HG03521 (cell line): Measurements from ENCODE around the gene MIOX.

Experiments used
- ATAC-seq: cut with Tn5 transposase; IDR thresholded peaks from one replicate; pipeline ENCODE4 v1.9.1; 2021; ENCODE audit warnings: mild to moderate bottlenecking, moderate library complexity; ENCODE audit not compliant: unreplicated experiment

MIOX gene

DNA sequence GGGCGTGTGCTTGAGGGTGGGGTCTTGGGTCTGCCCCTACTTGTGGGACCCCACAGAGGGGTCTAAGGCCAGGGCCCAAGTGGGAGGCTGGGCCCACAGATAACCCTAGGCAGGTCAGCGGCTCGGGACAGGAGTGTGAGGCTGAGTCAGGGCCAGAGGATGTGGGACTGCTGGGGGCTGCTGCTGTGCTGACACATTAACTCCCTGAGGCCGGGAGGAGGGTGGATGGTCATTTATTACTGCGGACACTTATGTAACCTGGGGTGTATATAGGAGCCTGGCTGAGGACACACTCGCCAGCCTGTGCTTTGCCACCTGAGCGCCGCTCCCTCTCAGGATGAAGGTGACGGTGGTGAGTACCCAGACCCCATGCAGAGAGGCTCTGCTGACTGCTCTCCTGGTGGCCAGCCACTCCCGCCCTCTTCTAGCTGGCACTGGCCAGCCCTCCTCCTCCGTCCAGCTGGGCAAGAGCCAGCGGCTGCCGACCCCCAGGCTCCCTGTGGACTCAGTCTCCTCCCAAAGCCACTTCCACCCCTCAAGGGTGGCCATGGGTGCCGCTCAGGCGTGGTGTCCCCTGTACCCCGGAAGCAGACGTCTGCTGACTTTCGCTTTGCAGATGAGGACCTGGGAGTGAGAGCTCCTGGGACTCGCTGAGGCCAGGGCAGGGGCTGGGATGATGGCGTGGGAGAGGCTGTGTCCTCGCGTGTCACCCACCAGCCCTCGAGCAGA, at the start of gene MIOX:
MIOX (plus strand) TSS at position 299 of the 729 bp plus-strand sequence; CDS start at position 338, 39 bp downstream.
- no peak for ATAC-seq

DNA sequence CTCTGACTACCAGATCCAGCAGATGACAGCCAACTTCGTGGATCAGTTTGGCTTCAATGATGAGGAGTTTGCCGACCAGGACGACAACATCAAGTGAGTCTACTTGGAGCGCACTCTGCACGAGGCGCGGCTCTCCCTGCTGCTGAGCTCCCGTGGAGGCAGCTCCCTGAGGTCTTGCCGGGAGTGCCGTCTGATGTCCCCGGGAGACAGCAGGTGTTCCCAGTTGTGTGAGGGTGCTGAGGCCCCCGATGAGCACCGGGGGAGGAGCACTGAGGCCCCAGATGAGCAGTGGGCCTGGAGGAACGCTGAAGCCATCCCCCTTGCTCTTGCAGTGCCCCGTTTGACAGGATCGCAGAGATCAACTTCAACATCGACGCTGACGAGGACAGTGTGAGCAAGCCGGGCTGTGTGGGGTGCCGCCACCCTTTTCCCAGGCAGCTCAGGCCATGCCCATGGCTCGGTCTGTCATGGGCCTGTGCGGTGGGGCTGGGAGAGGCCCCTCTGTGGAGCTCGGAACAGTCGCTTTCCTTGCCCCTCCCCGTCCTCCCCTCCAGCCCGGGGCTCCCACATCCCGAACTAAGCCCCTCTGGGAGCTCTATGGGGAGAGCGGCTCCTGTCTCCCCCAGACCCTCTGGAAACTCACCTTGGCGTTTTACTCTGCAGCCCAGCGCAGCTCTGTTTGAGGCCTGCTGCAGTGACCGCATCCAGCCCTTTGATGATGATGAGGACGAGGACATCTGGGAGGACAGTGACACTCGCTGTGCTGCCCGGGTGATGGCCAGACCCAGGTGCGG, 49.0 kb upstream of the MIOX start:
- no peak for ATAC-seq

DNA sequence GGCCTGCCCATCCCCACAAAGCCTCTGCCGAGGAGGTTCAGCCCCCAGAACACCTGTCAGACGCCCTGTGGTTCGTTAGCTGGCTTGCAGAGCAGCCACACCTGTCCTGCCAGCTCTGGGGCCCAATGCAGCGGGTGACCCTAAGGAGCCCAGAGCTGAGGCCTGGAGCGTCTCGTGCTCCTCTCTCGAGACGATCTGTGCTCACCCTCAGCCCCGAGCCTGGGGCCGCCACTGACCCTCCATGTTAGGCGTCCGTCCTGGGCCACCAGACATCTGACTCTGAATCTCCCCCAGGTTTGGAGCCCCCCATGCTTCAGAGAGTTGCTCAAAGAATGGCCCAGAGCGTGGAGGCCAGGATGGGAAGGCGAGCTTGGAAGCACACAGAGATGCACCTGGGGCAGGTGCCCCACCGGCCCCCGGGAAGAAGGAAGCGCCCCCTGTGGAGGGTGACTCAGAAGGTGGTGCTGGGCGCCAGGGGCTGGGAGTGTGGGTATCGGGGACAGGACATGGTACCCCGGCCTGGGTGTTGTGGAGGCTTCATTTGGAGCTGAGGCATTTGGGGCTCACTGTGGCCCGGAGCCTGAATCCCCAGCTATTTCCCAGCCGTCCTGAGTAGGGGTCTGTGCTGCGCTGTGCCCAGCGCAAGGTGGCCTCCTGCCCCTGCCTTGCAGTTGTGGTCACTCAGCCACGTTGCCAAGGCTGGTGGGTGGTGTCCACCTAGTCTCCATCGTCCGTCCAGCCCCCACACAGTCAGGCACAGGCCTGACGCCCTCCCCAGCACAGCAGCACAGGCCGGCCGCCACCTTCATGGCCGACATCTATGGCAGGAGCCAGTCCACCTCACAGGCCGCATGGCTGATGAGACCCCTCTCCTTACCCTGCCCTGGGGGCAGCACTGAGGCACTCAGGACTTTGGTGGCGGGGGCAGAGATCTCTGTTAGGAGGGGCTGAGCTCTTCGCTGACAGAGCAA, 48.1 kb upstream of the MIOX start:
- ATAC-seq = no peak

DNA sequence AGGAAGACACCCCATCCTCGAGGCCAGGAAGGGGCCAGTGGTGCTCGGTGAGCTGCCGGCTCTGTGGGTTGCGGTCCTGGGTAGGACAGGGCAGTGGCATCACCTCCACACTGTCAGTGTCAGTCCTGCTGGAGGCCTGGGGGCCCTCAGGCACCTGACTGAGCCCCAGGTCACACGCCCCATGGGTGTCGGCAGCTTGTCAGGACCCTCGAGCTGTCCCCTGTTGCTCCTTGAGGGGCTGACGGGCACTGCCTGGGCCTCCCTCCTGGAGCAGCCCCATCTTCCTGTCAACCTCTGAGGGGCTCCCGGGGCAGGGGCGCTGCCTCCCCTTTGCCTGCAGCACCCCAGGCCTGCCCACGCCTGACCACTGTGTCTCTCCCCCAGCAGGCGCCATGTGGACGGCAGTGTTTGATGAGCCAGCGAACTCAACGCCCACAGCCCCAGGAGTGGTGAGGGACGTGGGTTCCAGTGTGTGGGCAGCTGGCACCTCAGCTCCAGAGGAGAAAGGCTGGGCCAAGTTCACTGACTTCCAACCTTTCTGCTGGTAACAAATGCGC, 47.3 kb upstream of the MIOX start:
- ATAC-seq = no peak

DNA sequence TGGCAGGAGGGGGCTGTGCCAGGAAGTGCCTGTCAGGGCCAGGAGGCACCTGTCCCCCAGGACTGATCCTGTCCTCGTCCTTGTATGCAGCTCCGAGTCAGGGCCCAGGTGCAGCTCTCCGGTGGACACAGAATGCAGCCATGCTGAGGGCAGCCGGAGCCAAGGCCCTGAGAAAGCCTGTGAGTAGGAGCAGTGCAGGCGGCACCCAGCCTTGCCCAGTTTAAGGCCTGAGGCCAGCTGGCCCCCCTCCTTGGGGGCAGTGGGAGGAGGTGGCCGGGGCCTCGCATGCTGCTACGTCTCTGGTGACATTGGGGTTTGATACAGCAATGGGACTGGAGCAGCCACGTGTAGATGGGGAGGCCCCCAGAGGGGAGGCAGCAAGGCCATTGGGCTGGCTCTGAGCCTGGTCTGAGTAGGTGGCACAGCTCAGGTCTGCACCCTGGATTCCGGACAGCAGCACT, 46.8 kb upstream of the MIOX start:
- ATAC-seq = no peak

DNA sequence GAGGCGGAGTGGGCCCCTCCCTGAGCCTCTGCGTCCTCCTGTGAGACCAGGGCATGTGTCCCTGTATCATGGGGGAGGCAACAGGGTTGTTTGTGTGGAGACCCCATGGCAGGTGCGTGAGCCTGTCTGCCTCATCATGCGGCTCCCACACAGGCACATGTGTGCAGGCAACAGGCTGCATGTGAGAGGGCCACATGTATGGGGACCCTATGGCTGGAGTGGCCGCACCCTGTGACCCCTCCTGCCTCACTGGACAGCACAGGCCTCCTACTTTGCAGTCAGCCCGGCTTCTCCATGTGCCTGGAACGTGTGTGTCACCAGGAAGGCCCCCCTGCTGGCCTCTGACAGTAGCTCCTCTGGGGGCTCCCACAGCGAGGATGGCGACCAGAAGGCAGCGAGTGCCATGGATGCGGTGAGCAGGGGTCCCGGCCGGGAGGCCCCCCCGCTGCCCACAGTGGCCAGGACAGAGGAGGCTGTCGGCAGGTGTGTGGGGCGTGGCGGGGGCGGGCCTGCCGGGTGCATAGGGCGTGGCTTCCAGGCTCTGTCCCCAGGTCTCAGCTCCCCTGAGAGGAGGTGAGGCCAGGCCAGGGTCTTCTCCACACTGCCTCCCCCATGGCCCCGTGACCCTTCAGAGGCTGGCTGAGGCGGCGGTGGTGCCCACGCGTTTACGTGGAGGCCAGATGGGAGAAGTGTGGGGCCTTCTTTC, 46.0 kb upstream of the MIOX start:
- no peak for ATAC-seq

DNA sequence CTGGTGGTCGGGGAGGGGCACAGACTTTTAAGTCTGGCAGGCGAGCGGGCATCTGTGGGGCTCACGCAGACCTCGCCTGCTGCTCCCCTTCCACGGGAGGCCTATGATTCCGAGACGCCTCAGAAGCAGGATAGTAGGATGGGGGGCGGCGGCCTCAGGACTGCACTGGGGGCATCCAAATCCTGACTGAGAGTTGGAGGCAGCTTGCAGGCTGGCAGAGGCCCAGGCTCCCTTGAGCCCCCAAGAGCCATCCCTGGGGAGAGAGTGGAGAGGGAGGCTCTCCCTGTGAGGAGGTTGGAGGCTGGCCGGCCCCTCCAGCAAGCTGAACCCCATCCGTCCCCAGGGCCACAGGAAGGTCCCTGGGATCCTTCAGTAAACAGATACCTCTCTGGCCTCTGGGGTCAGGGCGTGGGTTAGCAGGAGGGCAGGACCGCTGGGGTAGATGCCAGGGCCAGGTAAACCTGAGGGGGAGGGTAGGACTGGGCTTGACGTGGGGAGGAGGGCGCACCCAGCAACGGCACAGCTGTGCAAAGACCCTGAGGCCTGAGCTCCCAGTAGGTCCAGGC, 45.1 kb upstream of the MIOX start:
- ATAC-seq = no peak

DNA sequence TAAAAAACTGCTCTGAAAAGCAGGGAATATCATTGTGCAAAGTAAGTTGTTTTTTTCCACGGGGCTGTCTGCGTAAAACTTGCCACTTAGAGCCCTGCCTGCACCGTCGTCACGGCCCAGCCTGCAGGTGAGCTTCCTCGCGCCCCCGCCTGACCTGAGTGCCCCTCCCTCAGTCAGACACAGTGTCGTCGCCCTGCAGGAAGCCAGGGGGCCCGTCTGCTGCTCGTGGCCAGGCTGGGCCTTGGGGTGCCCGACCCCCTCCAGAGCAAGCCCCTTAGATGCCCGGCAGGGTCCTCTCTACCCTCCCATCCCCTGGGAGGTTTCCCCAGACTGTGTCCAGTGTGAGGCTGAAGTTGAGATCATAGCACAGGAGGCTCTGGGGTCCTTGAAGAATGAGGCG, 43.5 kb upstream of the MIOX start:
- no peak for ATAC-seq

DNA sequence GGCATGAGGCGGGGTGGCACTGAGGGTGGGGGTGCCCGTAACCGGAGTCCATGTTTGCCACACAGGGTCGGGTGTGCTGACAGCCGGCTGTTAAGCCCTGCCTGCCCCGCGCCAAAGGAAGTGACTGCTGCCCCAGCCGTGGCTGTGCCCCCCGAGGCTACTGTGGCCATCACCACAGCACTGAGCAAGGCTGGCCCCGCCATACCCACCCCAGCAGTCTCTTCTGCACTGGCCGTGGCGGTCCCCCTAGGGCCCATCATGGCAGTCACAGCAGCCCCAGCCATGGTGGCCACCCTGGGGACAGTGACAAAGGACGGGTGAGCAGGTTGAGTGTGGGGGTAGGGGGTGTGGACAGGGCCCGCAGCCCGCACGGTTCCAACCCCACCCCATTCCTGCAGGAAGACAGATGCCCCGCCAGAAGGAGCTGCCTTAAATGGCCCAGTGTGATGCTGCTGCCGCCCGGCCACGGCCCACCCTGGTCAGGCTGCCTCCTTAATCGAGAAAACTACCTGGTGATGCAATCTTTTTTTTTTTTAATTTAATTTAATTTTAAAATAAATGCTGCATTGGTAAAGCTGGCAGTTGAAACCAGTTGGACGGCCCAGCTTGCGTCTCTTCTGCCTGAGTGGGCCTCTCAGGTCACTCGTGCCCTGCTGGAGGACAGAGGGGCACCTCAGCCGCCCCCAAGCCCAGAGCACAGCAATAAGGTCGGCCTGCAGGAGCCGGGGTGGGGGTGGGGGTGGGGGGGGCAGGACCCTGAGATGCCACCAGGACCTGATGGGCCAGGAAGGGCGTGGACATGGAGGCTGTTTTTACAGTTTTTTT, 42.6 kb upstream of the MIOX start:
- no peak for ATAC-seq

DNA sequence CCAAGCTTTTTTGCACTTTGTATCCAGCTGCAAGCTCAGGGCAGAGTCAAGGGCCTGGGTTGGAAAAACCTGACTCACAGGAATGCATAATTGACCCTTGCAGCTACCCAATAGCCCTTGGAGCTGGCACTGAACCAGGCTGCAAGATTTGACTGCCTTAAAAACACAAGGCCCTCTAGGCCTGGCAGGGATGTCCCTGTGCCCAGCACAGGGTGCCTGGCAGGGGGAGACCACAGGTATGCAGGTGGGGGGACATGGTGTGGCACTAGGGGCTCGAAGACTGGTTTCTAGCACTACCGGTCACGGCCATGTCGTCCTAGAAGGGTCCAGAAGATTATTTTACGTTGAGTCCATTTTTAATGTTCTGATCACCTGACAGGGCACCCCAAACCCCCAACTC, 42.0 kb upstream of the MIOX start:
- ATAC-seq = no peak

DNA sequence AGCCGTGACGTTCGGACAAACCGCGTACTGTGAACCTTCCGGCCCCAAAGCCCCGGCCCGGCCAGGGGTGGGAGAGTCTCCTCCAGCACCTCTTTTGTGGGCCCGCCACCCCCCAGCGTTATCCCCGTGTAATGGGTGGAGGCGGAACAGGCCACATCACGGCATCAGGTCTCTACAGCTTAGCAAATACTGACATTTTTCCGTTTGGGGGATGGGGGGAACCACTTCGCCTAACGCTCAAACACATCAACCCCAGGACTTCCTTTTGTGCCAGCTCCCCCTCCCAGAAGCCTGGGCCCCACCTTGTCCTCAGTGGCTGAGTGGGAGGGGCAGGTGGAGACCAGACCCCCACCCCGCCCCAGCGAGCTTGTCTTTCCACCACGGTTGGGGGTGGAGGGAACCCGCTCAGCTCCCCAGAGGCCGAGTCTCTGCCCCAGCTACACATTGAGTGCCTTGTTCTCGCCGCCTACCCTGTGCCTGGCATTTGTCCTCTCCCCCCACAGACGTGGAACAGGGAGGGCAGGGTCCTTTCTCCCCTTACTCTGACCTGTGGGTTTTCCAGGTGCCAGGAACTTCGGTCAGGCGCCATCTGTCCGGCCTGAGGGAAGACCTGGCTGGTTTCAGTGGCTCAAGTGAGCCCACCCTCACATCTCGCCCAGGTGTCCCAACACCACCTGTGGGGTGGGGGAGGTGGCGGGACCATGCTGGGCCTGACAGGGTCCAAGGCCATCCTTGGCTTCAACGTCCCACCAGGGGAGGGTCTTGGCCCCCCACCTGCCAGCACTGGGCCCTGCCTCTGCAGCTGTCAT, 41.4 kb upstream of the MIOX start:
- no peak for ATAC-seq

DNA sequence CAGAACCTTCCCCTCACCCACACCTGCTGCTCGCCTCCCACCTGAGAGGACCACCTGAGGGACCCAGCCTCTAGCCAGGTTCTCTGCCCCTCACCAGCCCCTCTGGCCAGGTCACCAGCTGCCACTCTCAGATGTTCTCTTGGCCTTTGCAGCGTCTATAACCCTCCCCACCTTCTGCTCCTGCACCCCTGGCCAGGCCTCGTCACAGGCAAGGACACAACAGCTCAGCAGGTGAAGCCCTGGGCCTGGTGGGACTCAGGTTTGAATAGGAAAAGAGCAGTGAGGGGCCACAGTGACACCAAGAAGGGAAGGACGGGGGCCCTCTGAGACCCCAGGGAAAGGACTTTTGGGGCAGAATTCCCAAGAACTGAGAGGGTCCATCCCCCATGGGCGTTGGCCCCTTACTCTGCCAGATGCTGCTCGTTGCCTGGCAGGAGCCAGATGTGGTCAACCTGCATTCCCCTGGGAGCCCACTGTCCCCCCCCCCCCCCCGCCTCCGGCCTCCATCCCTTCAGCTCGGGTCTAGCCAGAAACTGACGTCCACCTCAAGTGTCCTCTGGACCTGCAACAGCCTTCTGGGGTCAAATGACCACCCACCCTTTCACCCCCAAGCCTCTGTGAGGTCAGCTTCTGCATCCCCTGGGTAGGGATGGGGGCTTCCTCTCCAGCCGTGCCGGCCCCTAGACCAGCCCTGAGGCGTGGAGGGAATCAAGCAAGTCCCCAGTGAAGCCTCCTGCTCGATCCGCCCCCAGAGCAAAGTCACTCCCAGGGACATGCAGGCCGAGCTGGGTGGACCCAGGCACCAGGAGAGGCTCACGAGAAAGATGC, 40.6 kb upstream of the MIOX start:
- ATAC-seq = no peak

DNA sequence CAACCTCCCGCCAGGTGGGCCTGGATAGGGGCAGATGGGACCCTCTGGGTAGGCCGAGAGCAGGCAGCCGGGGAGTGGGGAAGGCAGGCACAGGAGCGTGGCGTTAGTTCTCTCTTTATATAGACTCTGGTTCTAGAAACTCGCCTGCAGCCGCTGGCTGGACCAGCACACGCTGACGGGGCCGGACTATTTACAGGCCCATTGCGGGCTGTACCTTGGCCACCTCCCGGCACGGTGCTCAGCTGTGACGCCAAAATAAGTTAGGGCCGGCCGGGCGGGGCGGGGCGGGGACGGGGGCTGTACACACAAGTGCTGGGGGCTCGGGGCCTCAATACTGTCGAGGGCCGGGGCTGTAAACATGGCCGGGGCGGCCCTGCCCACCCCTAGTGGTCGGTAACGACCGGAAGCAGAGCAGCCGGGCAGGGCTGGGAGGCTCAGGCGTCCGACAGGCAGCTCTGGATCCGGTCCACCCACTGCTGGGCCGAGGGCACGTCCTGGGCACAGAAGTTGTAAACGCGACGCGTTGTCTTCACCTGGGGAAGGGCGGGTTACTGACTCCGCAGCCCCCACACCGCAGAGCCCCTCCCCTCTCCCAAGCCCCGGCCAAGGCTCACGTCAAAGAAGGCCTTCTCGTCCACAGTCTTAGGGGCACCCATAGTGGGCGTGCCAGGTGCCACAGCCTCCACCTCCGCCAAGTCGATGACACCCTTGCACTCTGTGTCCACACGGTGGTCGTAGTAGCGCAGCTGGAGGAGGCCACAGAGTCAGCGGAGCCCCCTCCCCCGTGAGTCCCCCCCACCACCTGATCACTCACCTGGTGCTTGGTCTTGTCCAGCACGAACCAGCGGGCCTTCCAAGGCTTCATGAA, 39.7 kb upstream of the MIOX start:
- no peak for ATAC-seq

DNA sequence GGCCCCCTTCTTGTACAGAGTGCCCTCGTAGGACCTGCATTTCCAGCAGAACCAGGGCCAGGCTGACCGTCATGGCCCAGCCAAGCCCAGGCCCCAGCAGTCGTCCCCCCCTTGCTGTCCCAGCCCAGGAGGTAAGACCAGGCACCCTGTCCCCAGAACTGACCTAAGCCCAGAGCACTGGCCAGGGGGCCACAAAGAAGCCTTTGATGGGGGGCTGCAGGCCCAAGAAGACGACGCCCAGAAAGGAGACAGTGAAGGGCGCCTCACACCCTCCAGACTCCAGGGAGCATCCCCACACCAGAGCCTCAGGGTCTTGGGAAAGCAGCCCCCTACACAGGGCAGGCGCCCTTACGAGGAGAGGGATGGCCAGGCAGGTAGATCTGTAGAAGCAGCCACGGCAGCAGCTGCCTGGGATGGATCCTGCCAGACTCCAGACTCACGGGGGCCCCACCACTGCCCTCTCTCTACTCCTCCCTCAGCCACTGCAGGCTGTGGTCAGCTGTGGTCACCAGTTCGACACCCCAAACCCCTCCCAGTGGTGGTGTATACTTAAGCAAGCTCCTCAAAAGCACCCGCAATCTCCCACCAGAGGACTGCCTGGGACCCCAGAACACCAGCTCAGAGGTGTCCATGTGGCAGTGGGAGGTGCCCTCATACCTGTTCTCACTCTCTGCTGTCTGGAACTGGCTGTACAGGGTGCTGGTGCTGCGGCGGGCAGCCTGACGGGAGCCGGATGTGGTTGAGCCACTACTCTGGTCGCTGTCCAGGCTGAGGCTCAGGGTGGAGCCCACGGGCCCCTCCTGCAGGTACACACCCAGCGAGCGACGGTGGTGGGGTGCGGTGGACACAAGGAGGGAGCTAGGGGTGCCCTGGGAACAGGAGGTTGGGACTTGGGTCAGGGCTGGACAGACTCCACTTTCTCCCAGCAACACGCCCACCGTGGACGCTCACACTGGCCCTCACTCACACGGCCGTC, 38.8 kb upstream of the MIOX start:
- ATAC-seq = no peak

DNA sequence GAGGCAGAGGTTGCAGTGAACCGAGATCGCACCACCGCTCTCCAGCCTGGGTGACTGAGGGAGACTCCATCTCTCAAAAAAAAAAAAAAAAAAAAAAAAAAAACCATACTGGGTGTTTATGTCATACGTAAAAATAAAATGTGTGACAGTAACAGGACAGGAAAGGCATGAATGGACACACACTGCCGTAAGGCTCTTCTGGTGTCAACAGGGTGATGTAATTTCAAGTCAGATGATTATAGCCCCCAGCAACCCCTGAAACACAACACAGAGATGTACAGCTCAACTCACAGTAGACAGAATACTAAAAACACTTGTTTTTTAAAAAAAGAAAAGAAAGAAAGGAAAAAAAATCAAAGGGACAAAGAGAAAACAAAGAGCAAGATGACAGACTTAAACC, 34.0 kb upstream of the MIOX start:
- no peak for ATAC-seq
